Stomach smooth muscle (tissue), 2 donors: ENCODE data around the gene NTN3.
"Not testable (repeated sequence)": the region's sequence is repeated elsewhere in the genome, so short reads cannot be mapped to it uniquely, and the experiment has no call there.

Source experiments
- H3K27ac ChIP-seq: one replicate; pipeline ENCODE4 v1.7.0; 2013; ENCODE audit warnings: mild to moderate bottlenecking, low read length, inconsistent platforms
- H3K27me3 ChIP-seq, 2 donors: one replicate each; pipeline ENCODE4 v1.7.0; 2013; ENCODE audit warnings: low read length in 2 of 2; ENCODE audit not compliant: insufficient read depth in 2 of 2, control insufficient read depth in 1 of 2
- H3K36me3 ChIP-seq, 2 donors: one replicate each; pipeline ENCODE4 v1.7.0; 2013; ENCODE audit warnings: low read length in 2 of 2; ENCODE audit not compliant: control insufficient read depth in 2 of 2, insufficient read depth in 2 of 2
- H3K4me1 ChIP-seq: one replicate; pipeline ENCODE4 v1.7.0; 2013; ENCODE audit warnings: low read length; ENCODE audit not compliant: control insufficient read depth, insufficient read depth
- H3K4me3 ChIP-seq, 2 donors: one replicate each; pipeline ENCODE4 v1.7.0; 2013; ENCODE audit warnings: low read length in 2 of 2
- H3K9ac ChIP-seq, 2 donors: one replicate each; pipeline ENCODE4 v1.7.0; 2013; ENCODE audit warnings: low read length in 2 of 2, mild to moderate bottlenecking in 1 of 2
- H3K9me3 ChIP-seq, 2 donors: one replicate each; pipeline ENCODE4 v1.7.0; 2013; ENCODE audit warnings: low read length in 2 of 2; ENCODE audit not compliant: control insufficient read depth in 2 of 2
- donor health status: healthy.
- donor health status: Pancreatic carcinoma.

The NTN3 gene

DNA sequence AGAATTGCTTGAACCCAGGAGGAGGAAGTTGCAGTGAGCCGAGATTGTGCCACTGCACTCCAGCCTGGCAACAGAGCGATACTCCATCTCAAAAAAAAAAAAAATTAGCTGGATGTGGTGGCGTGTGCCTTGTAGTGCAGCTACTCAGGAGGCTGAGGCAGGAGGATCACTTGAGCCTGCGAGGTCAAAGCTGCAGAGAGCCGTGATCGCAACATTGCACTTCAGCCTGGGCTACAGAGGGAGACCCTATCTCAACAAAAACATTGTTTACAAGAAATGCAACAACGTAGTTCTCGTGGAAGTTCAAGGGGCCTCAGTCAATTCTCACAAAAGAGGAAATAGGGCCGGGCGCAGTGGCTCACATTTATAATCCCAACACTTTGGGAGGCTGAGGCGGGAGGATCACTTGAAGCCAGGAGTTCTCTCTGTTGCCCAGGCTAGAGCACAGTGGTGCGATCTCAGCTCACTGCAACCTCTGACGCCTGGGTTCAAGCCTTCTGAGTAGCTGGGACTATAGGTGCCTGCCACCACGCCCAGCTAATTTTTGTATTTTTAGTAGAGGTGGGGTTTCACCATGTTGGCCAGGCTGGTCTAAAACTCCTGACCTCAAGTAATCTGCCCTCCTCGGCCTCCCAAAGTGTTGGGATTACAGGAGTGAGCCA is 29.8 kb upstream of the NTN3 start:
- not testable (repeated sequence) for H3K4me1 ChIP-seq, H3K36me3 ChIP-seq, H3K4me3 ChIP-seq, H3K27ac ChIP-seq, H3K9ac ChIP-seq, H3K27me3 ChIP-seq, H3K9me3 ChIP-seq

- Histone ChIP-seq H3K4me3 (no peak overlapping the region), H3K9me3 (no peaks in the 10 kb centered on the region), H3K4me1 (peaks cover 2% of the 10 kb centered on the region), H3K9ac (no peak overlapping the region), H3K27ac (no peak overlapping the region), H3K27me3 (no peaks in the 10 kb centered on the region), H3K36me3 (peaks cover 2 to 11% of the 10 kb centered on the region in 2 donors)
These were observed 27.5 kb upstream of the NTN3 start for GRCh38 chr16:2443555-2443954.

DNA sequence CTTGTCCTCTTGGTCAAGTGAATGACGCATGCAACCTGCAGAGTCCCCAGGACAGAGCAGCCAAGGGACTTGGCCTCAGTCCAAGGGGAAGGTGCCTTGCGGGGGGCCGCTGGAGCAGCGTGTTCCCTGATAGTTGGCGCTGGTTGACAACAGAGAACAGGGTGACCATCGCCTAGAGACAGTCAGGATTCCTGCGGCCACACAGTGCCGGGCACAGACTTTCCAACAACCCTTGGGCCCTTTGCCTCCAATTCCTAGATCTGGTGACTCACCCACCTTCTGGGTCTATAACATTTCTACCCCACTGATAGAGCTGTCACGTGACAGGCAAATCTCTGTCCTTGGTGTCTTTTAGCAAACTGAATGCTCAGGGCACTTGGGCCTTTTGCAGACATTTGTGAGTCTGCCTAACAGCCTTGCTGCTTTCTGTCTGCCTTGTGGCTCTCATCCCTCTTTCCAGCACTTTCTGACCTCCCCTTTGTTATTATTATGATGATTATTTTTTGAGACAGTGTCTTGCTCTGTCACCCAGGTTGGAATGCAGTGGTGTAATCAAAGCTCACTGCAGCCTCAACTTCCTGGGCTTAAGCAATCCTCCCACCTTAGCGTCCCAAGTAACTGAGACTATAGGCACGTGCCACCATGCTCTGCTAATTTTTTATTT is 23.0 kb upstream of the NTN3 start:
- Histone ChIP-seq H3K36me3 (peaks cover 2 to 17% of the 10 kb centered on the region in 2 donors), H3K9ac (no peak overlapping the region), H3K27ac (no peak overlapping the region), H3K27me3 (no peaks in the 10 kb centered on the region), H3K4me1 (peaks cover 2% of the 10 kb centered on the region), H3K9me3 (no peaks in the 10 kb centered on the region), H3K4me3 (no peak overlapping the region)

GRCh38 chr16:2449118-2449517 is 22.0 kb upstream of the NTN3 start:
- Histone ChIP-seq H3K27ac (no peak overlapping the region), H3K4me1 (peaks cover 2% of the 10 kb centered on the region), H3K9ac (no peak overlapping the region), H3K4me3 (no peak overlapping the region), H3K27me3 (no peaks in the 10 kb centered on the region), H3K36me3 (peaks cover 2 to 17% of the 10 kb centered on the region in 2 donors), H3K9me3 (no peaks in the 10 kb centered on the region)

DNA sequence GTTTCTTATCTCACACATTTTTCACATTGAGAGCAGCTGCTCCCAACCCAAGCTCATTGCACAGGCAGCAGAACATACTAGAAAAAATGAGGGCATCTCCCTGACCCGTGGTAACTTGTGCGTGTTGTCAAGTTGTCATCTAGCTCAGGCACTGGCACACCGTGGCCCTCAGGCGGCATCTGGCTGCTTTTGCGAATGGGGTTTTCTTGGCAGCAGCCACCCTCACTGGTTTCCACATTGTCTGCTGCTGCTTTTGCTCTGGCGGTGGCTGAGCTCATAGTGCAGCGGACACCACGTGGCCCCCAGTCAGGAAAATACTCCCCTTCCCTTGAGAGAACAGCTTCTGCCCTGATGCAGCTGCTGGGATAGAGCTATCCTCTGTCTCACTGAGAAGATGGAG is 20.6 kb upstream of the NTN3 start:
- peaks cover 2 to 15% of the 10 kb centered on the region in 2 donors for H3K36me3 ChIP-seq
- H3K27me3 ChIP-seq = no peaks in the 10 kb centered on the region
- H3K9me3 ChIP-seq = no peaks in the 10 kb centered on the region
- H3K27ac ChIP-seq = no peak overlapping the region
- no peak overlapping the region for H3K4me3 ChIP-seq
- H3K9ac ChIP-seq = no peak overlapping the region
- peaks cover 2% of the 10 kb centered on the region for H3K4me1 ChIP-seq

DNA sequence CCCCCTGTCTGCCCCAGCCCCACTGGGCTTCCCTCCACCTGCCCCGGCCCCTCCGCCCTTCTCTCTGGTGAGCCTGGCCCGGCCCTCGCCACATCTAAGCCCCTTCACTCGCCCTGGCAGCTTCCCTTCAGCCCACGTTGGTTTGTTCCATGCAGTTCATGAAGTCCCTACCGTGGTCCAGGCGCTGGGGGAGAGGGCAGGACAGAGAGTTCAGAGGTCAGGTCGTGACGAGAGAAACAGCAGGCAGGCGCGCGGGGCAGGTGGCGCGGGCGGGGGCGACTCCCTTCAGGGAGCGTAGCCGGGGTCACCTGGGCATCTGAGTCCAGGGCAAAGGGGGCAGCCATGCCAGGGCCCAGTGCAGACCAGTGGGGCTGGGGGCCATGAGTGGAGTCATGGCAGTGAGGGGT is 20.1 kb upstream of the NTN3 start:
- H3K36me3 ChIP-seq = peaks cover 2 to 15% of the 10 kb centered on the region in 2 donors

GRCh38 chr16:2451851-2452320 is 19.2 kb upstream of the NTN3 start:
- H3K36me3 ChIP-seq = peaks cover 0 to 11% of the 10 kb centered on the region in 2 donors

More for the DNA sequence above, 20.1 kb upstream of the NTN3 start:
- Histone ChIP-seq H3K27ac (no peak overlapping the region), H3K9ac (no peak overlapping the region), H3K9me3 (no peaks in the 10 kb centered on the region), H3K4me1 (peaks cover 2% of the 10 kb centered on the region), H3K4me3 (no peak overlapping the region), H3K27me3 (no peaks in the 10 kb centered on the region)

GRCh38 chr16:2452650-2453049 is 18.4 kb upstream of the NTN3 start:
- Histone ChIP-seq H3K4me1 (peaks cover 2% of the 10 kb centered on the region), H3K36me3 (peaks cover 0 to 12% of the 10 kb centered on the region in 2 donors), H3K27me3 (no peaks in the 10 kb centered on the region), H3K9me3 (no peaks in the 10 kb centered on the region), H3K4me3 (no peak overlapping the region), H3K27ac (no peak overlapping the region), H3K9ac (no peak overlapping the region)

More at GRCh38 chr16:2451851-2452320, 19.2 kb upstream of the NTN3 start:
- H3K27me3 ChIP-seq = no peaks in the 10 kb centered on the region
- H3K9ac ChIP-seq = no peak overlapping the region
- no peak overlapping the region for H3K4me3 ChIP-seq
- no peak overlapping the region for H3K27ac ChIP-seq
- peaks cover 2% of the 10 kb centered on the region for H3K4me1 ChIP-seq
- no peaks in the 10 kb centered on the region for H3K9me3 ChIP-seq

DNA sequence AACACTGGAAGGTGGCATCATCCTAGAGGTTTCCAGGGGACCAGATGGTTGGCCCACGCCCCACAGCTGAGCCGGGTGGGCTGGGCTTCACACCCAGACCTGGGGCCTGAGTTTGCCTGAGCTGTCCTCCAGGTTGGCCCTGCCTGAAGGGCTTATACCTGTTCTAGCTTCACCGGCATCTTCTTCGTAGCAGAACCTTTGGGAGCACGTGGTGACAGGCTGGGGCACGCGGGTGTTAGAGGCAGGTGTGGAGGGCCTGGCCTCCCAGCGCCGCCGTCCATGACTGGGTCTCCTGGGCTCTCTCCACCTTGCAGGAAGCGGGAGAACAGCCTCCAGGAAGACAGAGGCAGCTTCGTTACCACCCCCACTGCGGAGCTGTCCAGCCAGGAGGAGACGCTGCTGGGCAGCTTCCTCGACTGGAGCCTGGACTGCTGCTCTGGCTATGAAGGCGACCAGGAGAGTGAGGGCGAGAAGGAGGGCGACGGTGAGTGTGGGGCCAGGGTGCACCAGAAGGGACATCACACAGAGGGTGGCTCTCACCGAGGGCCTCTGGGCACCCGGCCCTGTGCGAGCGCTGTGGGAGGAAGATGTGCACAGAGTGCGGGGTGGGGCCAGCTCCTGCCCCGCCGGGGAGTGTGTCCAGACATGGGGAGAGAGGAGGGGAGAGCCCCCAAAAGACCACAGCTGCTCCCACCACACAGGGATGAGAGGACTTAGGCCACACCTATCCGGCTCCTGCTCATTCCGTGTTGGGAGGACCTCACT is 15.8 kb upstream of the NTN3 start:
- Histone ChIP-seq H3K27ac (no peak overlapping the region), H3K27me3 (no peaks in the 10 kb centered on the region), H3K4me3 (no peak overlapping the region), H3K4me1 (peaks cover 14% of the 10 kb centered on the region), H3K9me3 (no peaks in the 10 kb centered on the region), H3K36me3 (peaks cover 0 to 5% of the 10 kb centered on the region in 2 donors), H3K9ac (no peak overlapping the region)

DNA sequence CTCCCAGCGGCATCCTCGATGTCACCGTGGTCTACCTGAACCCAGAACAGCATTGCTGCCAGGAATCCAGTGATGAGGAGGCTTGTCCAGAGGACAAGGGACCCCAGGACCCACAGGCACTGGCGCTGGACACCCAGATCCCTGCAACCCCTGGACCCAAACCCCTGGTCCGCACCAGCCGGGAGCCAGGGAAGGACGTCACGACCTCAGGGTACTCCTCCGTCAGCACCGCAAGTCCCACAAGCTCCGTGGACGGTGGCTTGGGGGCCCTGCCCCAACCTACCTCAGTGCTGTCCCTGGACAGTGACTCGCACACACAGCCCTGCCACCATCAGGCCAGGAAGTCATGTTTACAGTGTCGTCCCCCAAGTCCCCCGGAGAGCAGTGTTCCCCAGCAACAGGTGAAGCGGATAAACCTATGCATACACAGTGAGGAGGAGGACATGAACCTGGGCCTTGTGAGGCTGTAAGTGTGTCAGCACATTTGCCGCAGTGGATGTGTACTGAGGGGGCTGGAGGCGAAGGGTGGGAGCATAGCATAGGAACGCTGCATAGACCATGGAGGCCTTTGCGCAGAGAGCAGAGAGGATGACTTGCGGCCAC is 14.4 kb upstream of the NTN3 start:
- peaks cover 0 to 5% of the 10 kb centered on the region in 2 donors for H3K36me3 ChIP-seq
- H3K9me3 ChIP-seq = no peaks in the 10 kb centered on the region
- peaks cover 16% of the 10 kb centered on the region for H3K4me1 ChIP-seq
- no peaks in the 10 kb centered on the region for H3K27me3 ChIP-seq
- no peak overlapping the region for H3K9ac ChIP-seq
- H3K27ac ChIP-seq = no peak overlapping the region
- no peak overlapping the region for H3K4me3 ChIP-seq
